OCI-M2 (cell line): ENCODE results near the gene FEV.

Experiments used
- DNase-seq: peaks from one replicate; lab custom pipeline; 2025; ENCODE audit not compliant: unreplicated experiment; lab: John Stamatoyannopoulos, UW

Gene FEV

GRCh38 chr2:219017201-219017931, 32.4 kb upstream of the FEV start:
- DNase-seq = no peak

GRCh38 chr2:219016721-219017120, 31.7 kb upstream of the FEV start:
- DNase-seq = no peak

- DNase-seq = no peak
These were observed 25.9 kb upstream of the FEV start for GRCh38 chr2:219010873-219011272.

- no peak for DNase-seq
These were observed 25.3 kb upstream of the FEV start for GRCh38 chr2:219010162-219010756.

GRCh38 chr2:219009294-219009693, 24.3 kb upstream of the FEV start:
- DNase-seq = no peak

- DNase-seq = no peak
These were observed 19.0 kb upstream of the FEV start for GRCh38 chr2:219003979-219004378.

GRCh38 chr2:219003267-219003634, 18.3 kb upstream of the FEV start:
- DNase-seq = no peak

GRCh38 chr2:219002395-219003266, 17.6 kb upstream of the FEV start:
- DNase-seq = no peak

GRCh38 chr2:219001577-219002394, 16.8 kb upstream of the FEV start:
- DNase-seq = no peak

GRCh38 chr2:219001100-219001576, 16.2 kb upstream of the FEV start:
- no peak for DNase-seq

GRCh38 chr2:219000569-219000960, 15.6 kb upstream of the FEV start:
- no peak for DNase-seq

GRCh38 chr2:218999881-219000568, 15.0 kb upstream of the FEV start:
- no peak for DNase-seq

GRCh38 chr2:218999021-218999880, 14.3 kb upstream of the FEV start:
- DNase-seq = no peak

GRCh38 chr2:218998414-218999002, 13.5 kb upstream of the FEV start:
- DNase-seq = no peak

GRCh38 chr2:218997731-218998130, 12.7 kb upstream of the FEV start:
- DNase-seq = no peak

- DNase-seq = no peak
These were observed 12.0 kb upstream of the FEV start for GRCh38 chr2:218996937-218997336.

- no peak for DNase-seq
These were observed 11.2 kb upstream of the FEV start for GRCh38 chr2:218995972-218996711.

GRCh38 chr2:218995561-218995960, 10.6 kb upstream of the FEV start:
- no peak for DNase-seq
